Measurements from ENCODE around the gene IFT20. TPM values are rescaled to one million over a fixed set of nuclear protein-coding genes. Genes with fewer than 3 reads are reported as not detected.

Gene IFT20
- total and polyA plus RNA-seq, 4 donors, result 44.6 to 84.1 (median 66.0) TPM

GRCh38 chr17:28338056-28338768, 2.9 kb upstream of the IFT20 start:
- H3K4me1 ChIP-seq (ENCODE audit: control insufficient read depth, insufficient read depth, low read length), result peaks cover 21% of the 10 kb centered on the region
- no peak overlapping the region for H3K4me3 ChIP-seq (ENCODE audit: low read depth, low read length)
- no peaks in the 10 kb centered on the region for H3K27me3 ChIP-seq (ENCODE audit: control insufficient read depth, insufficient read depth, low read length)
- no peak for DNase-seq (ENCODE audit: low read depth in 4 of 6, low spot score in 6 of 6)
- peaks cover 46% of the 10 kb centered on the region for H3K36me3 ChIP-seq (ENCODE audit: control insufficient read depth, insufficient read depth, low read length)
- no peak overlapping the region for H3K27ac ChIP-seq (ENCODE audit: low read depth, low read length)
- 87% methylated on average over 4 of the region's 5 CpGs for WGBS (ENCODE audit: insufficient coverage)
- no peaks in the 10 kb centered on the region for H3K9me3 ChIP-seq (ENCODE audit: control insufficient read depth, insufficient read depth, low read length)

- Histone ChIP-seq H3K4me3 (ENCODE audit: low read depth, low read length) (peak overlapping the region; percentile 96), H3K27me3 (ENCODE audit: control insufficient read depth, insufficient read depth, low read length) (no peaks in the 10 kb centered on the region), H3K9me3 (ENCODE audit: control insufficient read depth, insufficient read depth, low read length) (no peaks in the 10 kb centered on the region), H3K36me3 (ENCODE audit: control insufficient read depth, insufficient read depth, low read length) (peaks cover 35% of the 10 kb centered on the region), H3K4me1 (ENCODE audit: control insufficient read depth, insufficient read depth, low read length) (peaks cover 21% of the 10 kb centered on the region), H3K27ac (ENCODE audit: low read depth, low read length) (peak overlapping the region; percentile 98)
- peak in 4 of 6 donors; percentile 49 to 89 (median 68) for DNase-seq (ENCODE audit: low read depth in 4 of 6, low spot score in 6 of 6)
- 2% methylated on average over 22 of the region's 29 CpGs for WGBS (ENCODE audit: insufficient coverage)
These were observed 943 bp upstream of the IFT20 start for GRCh38 chr17:28335959-28336871.

- H3K9me3 ChIP-seq (ENCODE audit: control insufficient read depth, insufficient read depth, low read length), result no peaks in the 10 kb centered on the region
- peaks cover 21% of the 10 kb centered on the region for H3K4me1 ChIP-seq (ENCODE audit: control insufficient read depth, insufficient read depth, low read length)
- DNase-seq (ENCODE audit: low read depth in 4 of 6, low spot score in 6 of 6), result no peak
- peak overlapping the region; percentile 98 for H3K27ac ChIP-seq (ENCODE audit: low read depth, low read length)
- H3K4me3 ChIP-seq (ENCODE audit: low read depth, low read length), result peak overlapping the region; percentile 96
- H3K36me3 ChIP-seq (ENCODE audit: control insufficient read depth, insufficient read depth, low read length), result peaks cover 32% of the 10 kb centered on the region
- no peaks in the 10 kb centered on the region for H3K27me3 ChIP-seq (ENCODE audit: control insufficient read depth, insufficient read depth, low read length)
- WGBS (ENCODE audit: insufficient coverage), result 11% methylated on average over 18 of the region's 18 CpGs
These were observed 539 bp downstream of the IFT20 start for GRCh38 chr17:28334666-28335200.

GRCh38 chr17:28334171-28334570, 1.1 kb downstream of the IFT20 start:
- peak overlapping the region; percentile 98 for H3K27ac ChIP-seq (ENCODE audit: low read depth, low read length)
- no peaks in the 10 kb centered on the region for H3K9me3 ChIP-seq (ENCODE audit: control insufficient read depth, insufficient read depth, low read length)
- peaks cover 21% of the 10 kb centered on the region for H3K4me1 ChIP-seq (ENCODE audit: control insufficient read depth, insufficient read depth, low read length)
- H3K27me3 ChIP-seq (ENCODE audit: control insufficient read depth, insufficient read depth, low read length), result no peaks in the 10 kb centered on the region
- H3K36me3 ChIP-seq (ENCODE audit: control insufficient read depth, insufficient read depth, low read length), result peaks cover 30% of the 10 kb centered on the region
- H3K4me3 ChIP-seq (ENCODE audit: low read depth, low read length), result peak overlapping the region; percentile 96
- no peak for DNase-seq (ENCODE audit: low read depth in 4 of 6, low spot score in 6 of 6)
- 72% methylated on average over 5 of the region's 6 CpGs for WGBS (ENCODE audit: insufficient coverage)

GRCh38 chr17:28333083-28333746, 2.1 kb downstream of the IFT20 start:
- no peaks in the 10 kb centered on the region for H3K9me3 ChIP-seq (ENCODE audit: control insufficient read depth, insufficient read depth, low read length)
- 60% methylated on average over 1 of the region's 1 CpG for WGBS (ENCODE audit: insufficient coverage)
- H3K36me3 ChIP-seq (ENCODE audit: control insufficient read depth, insufficient read depth, low read length), result peaks cover 24% of the 10 kb centered on the region
- DNase-seq (ENCODE audit: low read depth in 4 of 6, low spot score in 6 of 6), result no peak
- H3K27me3 ChIP-seq (ENCODE audit: control insufficient read depth, insufficient read depth, low read length), result no peaks in the 10 kb centered on the region
- H3K4me3 ChIP-seq (ENCODE audit: low read depth, low read length), result no peak overlapping the region
- H3K4me1 ChIP-seq (ENCODE audit: control insufficient read depth, insufficient read depth, low read length), result peaks cover 21% of the 10 kb centered on the region
- no peak overlapping the region for H3K27ac ChIP-seq (ENCODE audit: low read depth, low read length)

GRCh38 chr17:28331891-28332420, 3.3 kb downstream of the IFT20 start:
- no peak overlapping the region for H3K27ac ChIP-seq (ENCODE audit: low read depth, low read length)
- DNase-seq (ENCODE audit: low read depth in 4 of 6, low spot score in 6 of 6), result no peak
- 80% methylated on average over 2 of the region's 6 CpGs for WGBS (ENCODE audit: insufficient coverage)
- no peaks in the 10 kb centered on the region for H3K9me3 ChIP-seq (ENCODE audit: control insufficient read depth, insufficient read depth, low read length)
- H3K4me1 ChIP-seq (ENCODE audit: control insufficient read depth, insufficient read depth, low read length), result peaks cover 21% of the 10 kb centered on the region
- H3K27me3 ChIP-seq (ENCODE audit: control insufficient read depth, insufficient read depth, low read length), result no peaks in the 10 kb centered on the region
- H3K4me3 ChIP-seq (ENCODE audit: low read depth, low read length), result no peak overlapping the region
- H3K36me3 ChIP-seq (ENCODE audit: control insufficient read depth, insufficient read depth, low read length), result peaks cover 27% of the 10 kb centered on the region

GRCh38 chr17:28330671-28331070, 4.6 kb downstream of the IFT20 start:
- WGBS (ENCODE audit: insufficient coverage), result 88% methylated on average over 5 of the region's 5 CpGs
- DNase-seq (ENCODE audit: low read depth in 4 of 6, low spot score in 6 of 6), result no peak
- Histone ChIP-seq H3K27ac (ENCODE audit: low read depth, low read length) (no peak overlapping the region), H3K4me1 (ENCODE audit: control insufficient read depth, insufficient read depth, low read length) (peaks cover 13% of the 10 kb centered on the region), H3K9me3 (ENCODE audit: control insufficient read depth, insufficient read depth, low read length) (no peaks in the 10 kb centered on the region), H3K36me3 (ENCODE audit: control insufficient read depth, insufficient read depth, low read length) (peaks cover 30% of the 10 kb centered on the region), H3K4me3 (ENCODE audit: low read depth, low read length) (no peak overlapping the region), H3K27me3 (ENCODE audit: control insufficient read depth, insufficient read depth, low read length) (no peaks in the 10 kb centered on the region)

GRCh38 chr17:28328325-28328724, 6.9 kb downstream of the IFT20 start:
- 70% methylated on average over 1 of the region's 4 CpGs for WGBS (ENCODE audit: insufficient coverage)
- no peak overlapping the region for H3K27ac ChIP-seq (ENCODE audit: low read depth, low read length)

GRCh38 chr17:28327709-28328108, 7.6 kb downstream of the IFT20 start:
- Histone ChIP-seq H3K9me3 (ENCODE audit: control insufficient read depth, insufficient read depth, low read length) (no peaks in the 10 kb centered on the region), H3K4me3 (ENCODE audit: low read depth, low read length) (no peak overlapping the region), H3K36me3 (ENCODE audit: control insufficient read depth, insufficient read depth, low read length) (peaks cover 30% of the 10 kb centered on the region), H3K27me3 (ENCODE audit: control insufficient read depth, insufficient read depth, low read length) (no peaks in the 10 kb centered on the region), H3K4me1 (ENCODE audit: control insufficient read depth, insufficient read depth, low read length) (no peaks in the 10 kb centered on the region), H3K27ac (ENCODE audit: low read depth, low read length) (no peak overlapping the region)
- WGBS (ENCODE audit: insufficient coverage), result 53% methylated on average over 2 of the region's 3 CpGs
- DNase-seq (ENCODE audit: low read depth in 4 of 6, low spot score in 6 of 6), result peak in 1 of 6 donors; percentile 19

More at GRCh38 chr17:28328325-28328724, 6.9 kb downstream of the IFT20 start:
- DNase-seq (ENCODE audit: low read depth in 4 of 6, low spot score in 6 of 6), result no peak
- no peaks in the 10 kb centered on the region for H3K9me3 ChIP-seq (ENCODE audit: control insufficient read depth, insufficient read depth, low read length)
- no peaks in the 10 kb centered on the region for H3K4me1 ChIP-seq (ENCODE audit: control insufficient read depth, insufficient read depth, low read length)
- H3K4me3 ChIP-seq (ENCODE audit: low read depth, low read length), result no peak overlapping the region
- peaks cover 30% of the 10 kb centered on the region for H3K36me3 ChIP-seq (ENCODE audit: control insufficient read depth, insufficient read depth, low read length)
- no peaks in the 10 kb centered on the region for H3K27me3 ChIP-seq (ENCODE audit: control insufficient read depth, insufficient read depth, low read length)
